Upper lobe of right lung (tissue), 1 donor: ENCODE measurements around the gene PITPNB. TPM values are rescaled to one million over a fixed set of nuclear protein-coding genes. Genes with fewer than 3 reads are reported as not detected.

Experiments
- ATAC-seq: fragments of 200-7000 bp; cut with Tn5 transposase; one replicate; pipeline ENCODE4 v1.9.1; 2020; ENCODE audit warnings: mild to moderate bottlenecking, moderate library complexity
- DNase-seq: peaks from one replicate; pipeline ENCODE4 v3.0.0-alpha.2; 2020
- H3K27ac ChIP-seq: fragments of 200-600 bp; one replicate; pipeline ENCODE4 v1.8.0; 2022
- H3K27me3 ChIP-seq: fragments of 200-600 bp; one replicate; pipeline ENCODE4 v1.8.0; 2022; ENCODE audit warnings: mild to moderate bottlenecking
- H3K36me3 ChIP-seq: fragments of 200-600 bp; one replicate; pipeline ENCODE4 v1.8.0; 2022
- H3K4me1 ChIP-seq: fragments of 200-600 bp; one replicate; pipeline ENCODE4 v1.8.0; 2022
- H3K4me3 ChIP-seq: fragments of 200-600 bp; one replicate; pipeline ENCODE4 v1.8.0; 2022; ENCODE audit warnings: mild to moderate bottlenecking
- H3K9me3 ChIP-seq: fragments of 200-600 bp; one replicate; pipeline ENCODE4 v1.8.0; 2022
- CTCF ChIP-seq: fragments of 200-600 bp; IDR thresholded peaks from one replicate; pipeline ENCODE4 v1.8.0; 2022; ENCODE audit warnings: antibody characterized with exemption
- intact Hi-C: fragments of 100-400 bp; cut with DNase I; formaldehyde crosslinking; loops from one replicate; pipeline ENCODE4 v1.11.0; 2022
- total RNA-seq: library from RNA; stranded (reverse); fragmentation: NEBNext Ultra II Directional; extraction: Animal tissue kit (Norgen Biotek cat#: 25700); gene quantifications from one replicate; pipeline ENCODE4 v1.2.1, GENCODE V29; 2021
- donor health status: DM: no; HTN: yes; CAD: no; lungs with severe emphysema.

PITPNB gene
- total RNA-seq, 1 donor from 2014 or later = 73.8 TPM

- no peak for TF ChIP-seq CTCF
- H3K36me3 ChIP-seq = peaks cover 3% of the 10 kb centered on the region
- H3K4me1 ChIP-seq = peaks cover 12% of the 10 kb centered on the region
- no peaks in the 10 kb centered on the region for H3K27me3 ChIP-seq
- intact Hi-C loops = no loop called here
- H3K4me3 ChIP-seq = no peak overlapping the region
- no peak for ATAC-seq
- H3K27ac ChIP-seq = no peak overlapping the region
- no peak for DNase-seq
- H3K9me3 ChIP-seq = no peaks in the 10 kb centered on the region
Observed at GRCh38 chr22:27845644-27846043, 73.4 kb downstream of the PITPNB start.

GRCh38 chr22:27844656-27845591 lies 74.1 kb downstream of the PITPNB start:
- H3K27ac ChIP-seq = no peak overlapping the region
- DNase-seq = no peak

GRCh38 chr22:27844256-27844655 lies 74.8 kb downstream of the PITPNB start:
- no peak for TF ChIP-seq CTCF

More at GRCh38 chr22:27844656-27845591, 74.1 kb downstream of the PITPNB start:
- intact Hi-C loops = no loop called here
- peaks cover 7% of the 10 kb centered on the region for H3K4me1 ChIP-seq
- no peaks in the 10 kb centered on the region for H3K27me3 ChIP-seq
- no peak for ATAC-seq
- H3K9me3 ChIP-seq = no peaks in the 10 kb centered on the region
- H3K4me3 ChIP-seq = no peak overlapping the region
- no peak for TF ChIP-seq CTCF
- no peaks in the 10 kb centered on the region for H3K36me3 ChIP-seq

GRCh38 chr22:27843441-27843840 lies 75.6 kb downstream of the PITPNB start:
- ATAC-seq (no peak), DNase-seq (no peak)
- no peaks in the 10 kb centered on the region for H3K27me3 ChIP-seq
- H3K4me1 ChIP-seq = no peaks in the 10 kb centered on the region
- H3K27ac ChIP-seq = no peak overlapping the region
- H3K36me3 ChIP-seq = no peaks in the 10 kb centered on the region
- no peak overlapping the region for H3K4me3 ChIP-seq
- no peak for TF ChIP-seq CTCF
- intact Hi-C loops = no loop called here
- H3K9me3 ChIP-seq = no peaks in the 10 kb centered on the region

More at GRCh38 chr22:27844256-27844655, 74.8 kb downstream of the PITPNB start:
- peaks cover under 1% of the 10 kb centered on the region for H3K4me1 ChIP-seq
- no peak for ATAC-seq
- intact Hi-C loops = no loop called here
- no peak overlapping the region for H3K27ac ChIP-seq
- DNase-seq = no peak
- H3K27me3 ChIP-seq = no peaks in the 10 kb centered on the region
- H3K4me3 ChIP-seq = no peak overlapping the region
- no peaks in the 10 kb centered on the region for H3K9me3 ChIP-seq
- no peaks in the 10 kb centered on the region for H3K36me3 ChIP-seq

DNA sequence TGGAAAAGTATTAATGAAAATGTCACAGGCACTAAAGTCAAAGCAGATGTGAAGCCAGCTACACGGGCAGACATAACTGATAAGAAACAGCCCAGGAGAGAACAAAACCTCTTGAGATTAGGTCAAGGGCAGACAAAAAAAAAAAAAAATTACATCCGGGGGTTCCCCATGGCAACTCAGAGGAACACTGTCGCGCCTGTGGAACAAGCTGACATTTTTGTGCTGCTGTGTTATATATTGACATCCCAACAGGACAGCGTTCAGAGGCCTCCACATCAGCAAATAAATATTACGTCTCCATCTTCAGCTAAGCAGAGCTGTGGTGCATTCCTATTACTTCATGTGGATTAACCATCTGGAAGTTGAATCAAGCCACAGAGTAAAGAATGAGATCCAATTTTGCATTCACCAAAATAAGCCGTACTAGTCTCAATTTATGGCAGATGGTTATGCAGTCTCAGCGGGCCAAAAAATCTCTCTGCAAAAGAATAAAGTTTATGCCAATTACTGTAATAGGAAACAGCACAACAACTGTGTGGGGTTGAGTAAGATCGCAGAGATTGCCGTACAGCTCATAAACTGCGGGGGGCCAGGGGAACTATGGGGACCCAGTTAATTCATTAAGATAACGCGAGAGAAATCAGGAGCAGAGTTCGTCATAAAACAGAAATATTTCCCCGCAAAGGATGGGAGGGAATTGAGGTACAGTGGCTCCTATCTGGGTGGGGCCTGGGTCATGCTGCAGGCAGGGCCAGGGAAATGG lies 76.2 kb downstream of the PITPNB start:
- ATAC-seq = no peak
- intact Hi-C loops = no loop called here
- no peaks in the 10 kb centered on the region for H3K27me3 ChIP-seq
- no peak overlapping the region for H3K27ac ChIP-seq
- TF ChIP-seq CTCF = no peak
- no peaks in the 10 kb centered on the region for H3K9me3 ChIP-seq
- no peaks in the 10 kb centered on the region for H3K36me3 ChIP-seq
- no peaks in the 10 kb centered on the region for H3K4me1 ChIP-seq
- no peak for DNase-seq
- H3K4me3 ChIP-seq = no peak overlapping the region
